ENCODE data around the gene ANKFY1.

DNA sequence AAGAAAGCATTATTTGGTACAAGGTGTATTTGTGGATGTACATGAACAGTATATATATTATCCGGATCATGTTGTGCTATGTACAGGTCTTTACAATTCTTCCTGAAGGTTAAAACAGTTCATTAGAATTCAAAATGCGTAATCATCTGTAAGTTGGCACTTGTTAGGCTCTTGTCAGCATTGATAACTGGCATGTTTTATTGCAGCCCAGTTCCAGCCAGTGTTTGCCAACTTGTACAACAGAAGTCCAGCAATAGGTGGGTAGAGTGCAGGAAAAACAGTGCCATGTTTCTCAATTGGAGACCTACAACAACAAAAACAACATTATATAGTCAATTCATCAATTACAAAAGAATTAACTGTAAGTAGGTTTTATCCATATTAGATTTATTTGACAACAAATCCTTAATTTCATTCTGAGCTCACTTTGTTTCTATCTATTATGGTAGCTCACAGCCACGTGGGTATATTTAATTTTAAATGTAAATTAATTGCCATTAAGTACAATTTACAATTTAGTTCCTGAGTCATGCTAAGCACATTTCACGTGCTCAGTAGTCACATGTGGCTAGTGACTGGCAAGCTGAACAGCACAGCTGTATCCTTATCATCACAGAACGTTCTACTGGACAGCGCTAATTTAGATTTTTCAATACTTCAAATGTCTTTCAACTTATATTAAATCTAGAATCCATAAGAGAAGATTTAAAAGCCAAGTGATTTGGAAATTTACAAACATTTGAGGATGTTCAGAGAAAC, 8.6 kb upstream of the ANKFY1 start:
- no peak for TF ChIP-seq POLR2A (IDR thresholded peaks at IDR 0.05; ENCODE audit: low read depth, low read length)
- no peak for TF ChIP-seq POLR2AphosphoS5 (IDR thresholded peaks at IDR 0.05; ENCODE audit: low read depth, low read length)
- TF ChIP-seq TAF1 (IDR thresholded peaks at IDR 0.05; ENCODE audit: low read depth, low read length): no peak
- no peak for TF ChIP-seq SPI1 (IDR thresholded peaks at IDR 0.05; ENCODE audit: low read depth, low read length)
- no peak for TF ChIP-seq PAX5 (IDR thresholded peaks at IDR 0.05; ENCODE audit: insufficient read depth, low read length, severe bottlenecking)
- TF ChIP-seq POU2F2 (IDR thresholded peaks at IDR 0.05; ENCODE audit: low read depth, low read length): no peak
